MM.1S (cell line): ENCODE data around the gene PYGB.

Source experiments
- CTCF ChIP-seq: fragments of 300-600 bp; sonication (generic); IDR thresholded peaks from 2 replicates; pipeline ENCODE4 v1.5.1; 2016; ENCODE audit warnings: antibody characterized with exemption, low read length, mixed read lengths
- EZH2 ChIP-seq: fragments of 300-600 bp; sonication (generic); optimal IDR thresholded peaks from 2 replicates; pipeline ENCODE3; 2017; ENCODE audit warnings: low read depth, mild to moderate bottlenecking, antibody characterized with exemption, low read length, mixed read lengths
- EZH2phosphoT487 ChIP-seq: fragments of 300-600 bp; sonication (generic); IDR thresholded peaks from 2 replicates; pipeline ENCODE4 v1.6.1; 2018; ENCODE audit warnings: antibody characterized with exemption, low read length

DNA sequence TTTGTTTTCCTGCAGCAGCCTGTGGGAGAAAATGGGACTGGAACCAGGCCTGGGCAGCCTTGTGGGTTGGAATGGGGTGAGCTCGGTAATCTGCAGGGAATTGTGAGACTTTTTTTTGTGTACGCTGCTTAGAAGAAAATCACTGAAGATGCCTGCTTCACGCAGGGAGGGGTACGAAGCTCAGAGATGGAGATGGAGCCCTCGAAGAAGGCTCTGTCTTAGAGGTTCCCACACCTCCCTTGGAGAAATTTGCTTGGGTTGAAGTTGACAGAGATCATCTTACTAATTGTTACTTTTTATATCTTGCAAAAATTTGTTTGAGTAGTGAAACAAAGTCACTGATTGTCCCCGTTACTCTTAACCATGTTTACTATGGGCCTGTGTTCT is 894 bp downstream of the PYGB start:
- TF ChIP-seq EZH2: no peak
- no peak for TF ChIP-seq EZH2phosphoT487
- no peak for TF ChIP-seq CTCF
